Measurements from ENCODE around the gene ATP8A2.

Gene ATP8A2

GRCh38 chr13:25867038-25867437 is 495.3 kb downstream of the ATP8A2 start:
- no peak for DNase-seq

GRCh38 chr13:25868490-25868889 is 496.7 kb downstream of the ATP8A2 start:
- DNase-seq: no peak

- no peak for DNase-seq
These were observed 498.2 kb downstream of the ATP8A2 start for GRCh38 chr13:25869941-25870340.

GRCh38 chr13:25871389-25872125 is 499.8 kb downstream of the ATP8A2 start:
- DNase-seq: no peak

GRCh38 chr13:25872481-25873241 is 500.9 kb downstream of the ATP8A2 start:
- no peak for DNase-seq

GRCh38 chr13:25873242-25873612 is 501.5 kb downstream of the ATP8A2 start:
- DNase-seq: no peak

GRCh38 chr13:25874064-25874737 is 502.4 kb downstream of the ATP8A2 start:
- DNase-seq: no peak

GRCh38 chr13:25874907-25875306 is 503.1 kb downstream of the ATP8A2 start:
- no peak for DNase-seq

GRCh38 chr13:25876247-25876646 is 504.5 kb downstream of the ATP8A2 start:
- DNase-seq: no peak

- DNase-seq: no peak
These were observed 507.7 kb downstream of the ATP8A2 start for GRCh38 chr13:25879466-25879865.

- DNase-seq: no peak
These were observed 509.6 kb downstream of the ATP8A2 start for GRCh38 chr13:25881136-25881926.

GRCh38 chr13:25881971-25882451 is 510.2 kb downstream of the ATP8A2 start:
- DNase-seq: no peak

GRCh38 chr13:25882466-25883357 is 510.9 kb downstream of the ATP8A2 start:
- DNase-seq: no peak

- no peak for DNase-seq
These were observed 513.6 kb downstream of the ATP8A2 start for GRCh38 chr13:25885418-25885817.

- DNase-seq: no peak
These were observed 514.9 kb downstream of the ATP8A2 start for GRCh38 chr13:25886438-25887214.

- no peak for DNase-seq
These were observed 516.3 kb downstream of the ATP8A2 start for GRCh38 chr13:25887962-25888655.

GRCh38 chr13:25890671-25891212 is 519.0 kb downstream of the ATP8A2 start:
- DNase-seq: no peak

GRCh38 chr13:25898991-25899390 is 527.2 kb downstream of the ATP8A2 start:
- DNase-seq: no peak

GRCh38 chr13:25899464-25899863 is 527.7 kb downstream of the ATP8A2 start:
- DNase-seq: no peak

- DNase-seq: no peak
These were observed 528.2 kb downstream of the ATP8A2 start for GRCh38 chr13:25899952-25900351.
